A549 (cell line): ENCODE results near the gene NFIX. TPM values are rescaled to one million over a fixed set of nuclear protein-coding genes. Genes with fewer than 3 reads are reported as not detected.

Experiments
- ATAC-seq, 2 experiments: fragments of 200-7000 bp in 1 of 2; fragments of >200 bp in 1 of 2; cut with Nextera tagmentation in 1 of 2; cut with Tn5 transposase in 1 of 2; 3 replicates each; pipeline versions ENCODE4 v1.8.0 to v1.9.1; 2018 to 2020; ENCODE audit warnings: mild to moderate bottlenecking in 1 of 2, moderate library complexity in 1 of 2
- CTCF ChIA-PET: fragments of 300-600 bp; sonication (Branson Sonifier 250); formaldehyde crosslinking; extraction: SDS; loops from one replicate; lab custom pipeline; 2021; ENCODE audit warnings: antibody characterized with exemption, inconsistent platforms; lab: Yijun Ruan, JAX
- POLR2A ChIA-PET: fragments of 350-600 bp; formaldehyde crosslinking; extraction: SDS; loops from one replicate; lab custom pipeline; 2021; ENCODE audit warnings: antibody characterized with exemption, inconsistent platforms; lab: Yijun Ruan, JAX
- DNase-seq, 2 experiments: peaks; one replicate each; pipeline versions ENCODE4 v3.0.0 to v3.0.0-alpha.2; 2011 to 2016; ENCODE audit warnings: low read depth in 1 of 2, low spot score in 1 of 2
- FAIRE-seq: peaks from 2 replicates; lab custom pipeline; 2011; peaks lifted over from hg19 to GRCh38; lab: Jason Lieb, UNC
- H3K27ac ChIP-seq, 2 experiments: fragments of >200 bp; sonication (Bioruptor Twin); formaldehyde crosslinking; 3 replicates each; pipeline ENCODE4 v1.5.1; 2016 to 2017
- H3K4me1 ChIP-seq: fragments of >200 bp; sonication (Bioruptor Twin); formaldehyde crosslinking; 3 replicates; pipeline ENCODE4 v1.6.1; 2016
- H3K4me2 ChIP-seq: fragments of >200 bp; sonication (Bioruptor Twin); formaldehyde crosslinking; 3 replicates; pipeline ENCODE4 v1.6.1; 2016
- H3K4me3 ChIP-seq: fragments of >200 bp; sonication (Bioruptor Twin); formaldehyde crosslinking; 3 replicates; pipeline ENCODE4 v1.5.1; 2016
- H3K9me3 ChIP-seq: fragments of >200 bp; sonication (Bioruptor Twin); formaldehyde crosslinking; 3 replicates; pipeline ENCODE4 v1.6.1; 2016
- BHLHE40 ChIP-seq: IDR thresholded peaks from 2 replicates; pipeline ENCODE4 v1.6.1; 2012; ENCODE audit warnings: low read depth, low read length, inconsistent platforms
- CEBPB ChIP-seq, 2 experiments: fragments of >200 bp in 1 of 2; sonication (Bioruptor Twin) in 1 of 2; formaldehyde crosslinking in 1 of 2; IDR thresholded peaks; 2 replicates each; pipeline ENCODE4 v1.6.1; 2012 to 2016
- CHD4 ChIP-seq: fragments of 200-600 bp; sonication (generic); IDR thresholded peaks from 2 replicates; pipeline ENCODE4 v1.6.1; 2016; ENCODE audit warnings: antibody characterized with exemption, mild to moderate bottlenecking, borderline replicate concordance
- EHF ChIP-seq: fragments of 250-450 bp; sonication (Bioruptor Pico); IDR thresholded peaks from 2 replicates; pipeline ENCODE4 v1.5.0; 2020; ENCODE audit warnings: mild to moderate bottlenecking
- EP300 ChIP-seq, 2 experiments: fragments of >200 bp; sonication (Bioruptor Twin); formaldehyde crosslinking; IDR thresholded peaks; 2 replicates in 1 of 2; 3 replicates in 1 of 2; pipeline ENCODE4 v1.6.1; 2016 to 2017
- FOXS1 ChIP-seq: fragments of 250-450 bp; sonication (Bioruptor Pico); IDR thresholded peaks from 2 replicates; pipeline ENCODE4 v1.5.0; 2020; ENCODE audit warnings: mild to moderate bottlenecking, moderate library complexity
- GATA3 ChIP-seq: IDR thresholded peaks from 2 replicates; pipeline ENCODE4 v1.6.1; 2012; ENCODE audit warnings: borderline replicate concordance
- JUN ChIP-seq, 2 experiments: fragments of >200 bp; sonication (Bioruptor Twin); formaldehyde crosslinking; IDR thresholded peaks; 2 replicates in 1 of 2; 3 replicates in 1 of 2; pipeline ENCODE4 v1.6.1; 2016 to 2017
- MYC ChIP-seq: IDR thresholded peaks from 2 replicates; pipeline ENCODE4 v1.6.1; 2012; ENCODE audit warnings: mild to moderate bottlenecking, inconsistent platforms, low read length, improper control_type of control experiment, borderline replicate concordance
- NFE2L2 ChIP-seq: fragments of 150-350 bp; conservative IDR thresholded peaks from 2 replicates; pipeline ENCODE4 v1.6.1; 2014; ENCODE audit warnings: low read length
- RARB ChIP-seq: fragments of 250-450 bp; sonication (Bioruptor Pico); IDR thresholded peaks from 2 replicates; pipeline ENCODE4 v1.8.0; 2021; ENCODE audit warnings: mild to moderate bottlenecking, moderate library complexity
- RFX5 ChIP-seq: fragments of 450-650 bp; IDR thresholded peaks from 2 replicates; pipeline ENCODE4 v1.7.1; 2014; ENCODE audit warnings: antibody characterized with exemption, mild to moderate bottlenecking, moderate library complexity
- SMC3 ChIP-seq: fragments of >200 bp; sonication (Bioruptor Twin); formaldehyde crosslinking; IDR thresholded peaks from 3 replicates; pipeline ENCODE4 v1.6.1; 2018; ENCODE audit warnings: inconsistent platforms
- TFCP2L1 ChIP-seq: fragments of 250-450 bp; sonication (Bioruptor Pico); IDR thresholded peaks from 2 replicates; pipeline ENCODE4 v1.5.0; 2021; ENCODE audit warnings: mild to moderate bottlenecking
- ZC3H11A ChIP-seq: fragments of 450-650 bp; IDR thresholded peaks from 2 replicates; pipeline ENCODE4 v1.6.1; 2014; ENCODE audit warnings: antibody characterized with exemption, mild to moderate bottlenecking
- WGBS: methylation state at CpG from one replicate; pipeline ENCODE4 v1.1.6; 2017; ENCODE audit errors: missing lambda C conversion rate; 5-methylcytosine and 5-hydroxymethylcytosine counted together
- polyA plus RNA-seq, 4 experiments: library from polyadenylated mRNA; depleted of rRNA in 3 of 4; stranded (reverse); fragments of >200 nt; fragmentation: RNase III in 1 of 4; extraction: RNeasy Plus Mini Kit Qiagen cat#74134 plus additional on column Dnase treatment in 1 of 4; gene quantifications; 2 replicates in 3 of 4; 3 replicates in 1 of 4; pipeline ENCODE4 v1.2.3, GENCODE V29; 2011 to 2017
- TF ChIP-seq, protein P1 (sequence below): fragments of 250-450 bp; sonication (Bioruptor Pico); IDR thresholded peaks from 2 replicates; pipeline ENCODE4 v1.5.0; 2021; ENCODE audit warnings: mild to moderate bottlenecking, moderate library complexity, borderline replicate concordance
- TF ChIP-seq, protein P2 (sequence below): fragments of >200 bp; sonication (Bioruptor Twin); formaldehyde crosslinking; IDR thresholded peaks from 2 replicates; pipeline ENCODE4 v1.6.1; 2016
- TF ChIP-seq, protein P3 (sequence below): IDR thresholded peaks from 2 replicates; pipeline ENCODE4 v1.6.1; 2012

NFIX gene
- polyA plus RNA-seq, 2 of the 4 experiments (the other 2 are of a cell fraction) = 0.52 to 3.0 TPM

DNA sequence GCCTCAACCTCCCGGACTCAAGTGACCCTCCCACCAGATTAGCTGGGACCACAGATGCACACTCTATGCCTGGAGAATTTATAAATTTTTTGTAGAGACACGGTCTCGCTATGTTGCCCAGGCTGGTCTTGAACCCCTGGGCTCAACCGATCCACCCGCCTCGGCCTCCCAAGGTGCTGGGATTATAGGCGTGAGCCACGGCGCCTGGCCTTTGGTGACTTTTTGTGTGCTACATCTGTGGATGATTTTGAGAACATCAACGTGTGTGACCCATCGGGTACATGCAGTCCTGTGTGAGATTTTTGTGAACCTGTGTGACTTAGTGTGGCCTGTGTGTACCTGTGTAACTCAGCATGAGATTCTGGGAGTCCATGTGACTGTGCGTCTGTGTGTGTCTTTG, 8.5 kb upstream of the NFIX start:
- ChIA-PET CTCF (interaction anchor here (1.5 to 16.3 kb wide), 4 partner anchors 9 to 106 kb away, joined by 6 to 309 read pairs (median 67); no protein-coding TSS in a partner anchor), POLR2A (no interaction called here)
- Histone ChIP-seq H3K27ac (no peak overlapping the region), H3K9me3 (no peaks in the 10 kb centered on the region), H3K4me3 (no peak overlapping the region), H3K4me1 (0 out of 3 replicates have a peak, but pooled peaks cover 3% of the 10 kb centered on the region), H3K4me2 (no peak overlapping the region)
- TF ChIP-seq MYC = no peak
- 92% methylated on average over 12 of the region's 12 CpGs for WGBS
- no peak for DNase-seq
- no peak for ATAC-seq
- FAIRE-seq = no peak

DNA sequence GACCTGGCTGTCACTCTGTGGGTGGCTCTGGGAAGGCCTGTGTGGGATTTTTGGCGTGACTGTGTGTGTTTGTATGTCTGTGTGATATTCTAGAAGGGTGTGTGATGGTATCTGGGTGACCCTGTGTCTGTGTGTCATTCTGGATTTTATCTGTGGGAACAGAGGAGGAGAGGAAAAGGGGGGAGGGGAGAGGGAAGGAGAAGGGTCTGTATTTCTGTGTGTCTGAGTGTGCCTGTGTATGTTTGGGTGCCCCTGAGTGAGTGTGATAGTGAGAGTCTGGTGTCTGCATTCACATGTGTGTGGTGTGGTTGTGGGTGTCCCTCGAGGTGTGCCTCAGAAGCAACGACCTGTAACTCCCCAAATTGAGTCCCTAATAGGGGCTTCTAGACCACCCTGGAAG, 8.1 kb upstream of the NFIX start:
- no peak overlapping the region for H3K4me3 ChIP-seq
- no peak for FAIRE-seq
- no peaks in the 10 kb centered on the region for H3K9me3 ChIP-seq
- H3K4me1 ChIP-seq = 0 out of 3 replicates have a peak, but pooled peaks cover 3% of the 10 kb centered on the region
- no peak overlapping the region for H3K4me2 ChIP-seq
- DNase-seq = no peak
- ChIA-PET POLR2A (no interaction called here), CTCF (interaction anchor here (5.8 to 16.3 kb wide), 2 partner anchors 74 to 106 kb away, joined by 121 to 309 read pairs; no protein-coding TSS in a partner anchor)
- WGBS = 35% methylated on average over 3 of the region's 3 CpGs
- TF ChIP-seq ZC3H11A (no peak), TFCP2L1 (CRISPR knock-in tag) (no peak), CHD4 (no peak), CEBPB (IDR thresholded peaks at IDR 0.05) (no peak), BHLHE40 (no peak), EP300 (IDR thresholded peaks at IDR 0.05) (no peak), RFX5 (no peak), GATA3 (no peak)
- TF ChIP-seq, protein P1, sequence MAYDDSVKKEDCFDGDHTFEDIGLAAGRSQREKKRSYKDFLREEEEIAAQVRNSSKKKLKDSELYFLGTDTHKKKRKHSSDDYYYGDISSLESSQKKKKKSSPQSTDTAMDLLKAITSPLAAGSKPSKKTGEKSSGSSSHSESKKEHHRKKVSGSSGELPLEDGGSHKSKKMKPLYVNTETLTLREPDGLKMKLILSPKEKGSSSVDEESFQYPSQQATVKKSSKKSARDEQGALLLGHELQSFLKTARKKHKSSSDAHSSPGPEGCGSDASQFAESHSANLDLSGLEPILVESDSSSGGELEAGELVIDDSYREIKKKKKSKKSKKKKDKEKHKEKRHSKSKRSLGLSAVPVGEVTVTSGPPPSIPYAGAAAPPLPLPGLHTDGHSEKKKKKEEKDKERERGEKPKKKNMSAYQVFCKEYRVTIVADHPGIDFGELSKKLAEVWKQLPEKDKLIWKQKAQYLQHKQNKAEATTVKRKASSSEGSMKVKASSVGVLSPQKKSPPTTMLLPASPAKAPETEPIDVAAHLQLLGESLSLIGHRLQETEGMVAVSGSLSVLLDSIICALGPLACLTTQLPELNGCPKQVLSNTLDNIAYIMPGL (CRISPR knock-in tag) = no peak
- TF ChIP-seq, protein P2, sequence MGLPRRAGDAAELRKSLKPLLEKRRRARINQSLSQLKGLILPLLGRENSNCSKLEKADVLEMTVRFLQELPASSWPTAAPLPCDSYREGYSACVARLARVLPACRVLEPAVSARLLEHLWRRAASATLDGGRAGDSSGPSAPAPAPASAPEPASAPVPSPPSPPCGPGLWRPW = no peak
- ATAC-seq = no peak
- no peak overlapping the region for H3K27ac ChIP-seq

DNA sequence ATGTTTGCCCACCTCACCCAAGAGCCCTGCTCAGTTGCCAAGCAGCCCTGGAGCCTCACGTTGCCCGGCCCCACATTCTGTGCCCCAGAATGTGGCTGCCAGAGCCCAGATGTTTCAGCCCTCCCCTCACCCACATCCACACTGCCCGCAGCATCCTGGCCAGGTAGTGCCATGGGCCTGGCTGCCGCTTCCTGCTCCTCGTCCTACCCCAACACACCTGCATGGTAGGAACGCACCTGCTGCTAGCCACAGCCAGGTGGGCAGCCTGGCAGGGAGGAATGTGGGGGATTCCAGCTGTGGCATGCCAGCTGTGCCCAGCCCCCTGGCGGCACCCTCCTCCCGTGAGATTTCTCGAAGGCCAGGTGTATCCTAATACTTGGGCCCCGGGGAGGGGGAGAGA, 7.5 kb upstream of the NFIX start:
- Histone ChIP-seq H3K27ac (no peak overlapping the region), H3K4me1 (0 out of 3 replicates have a peak, but pooled peaks cover 3% of the 10 kb centered on the region), H3K4me3 (no peak overlapping the region), H3K9me3 (no peaks in the 10 kb centered on the region), H3K4me2 (no peak overlapping the region)
- FAIRE-seq (no peak), DNase-seq (no peak), ATAC-seq (no peak)
- ChIA-PET CTCF (no interaction called here), POLR2A (no interaction called here)
- no peak for TF ChIP-seq SMC3
- no peak for TF ChIP-seq FOXS1
- no peak for TF ChIP-seq RARB
- no peak for TF ChIP-seq NFE2L2
- TF ChIP-seq, protein P1 (CRISPR knock-in tag) = no peak
- no peak for TF ChIP-seq GATA3
- TF ChIP-seq EP300 (IDR thresholded peaks at IDR 0.05) = no peak
- no peak for TF ChIP-seq EHF
- no peak for TF ChIP-seq JUN (IDR thresholded peaks at IDR 0.05)
- TF ChIP-seq, protein P2 = no peak
- TF ChIP-seq, protein P3, sequence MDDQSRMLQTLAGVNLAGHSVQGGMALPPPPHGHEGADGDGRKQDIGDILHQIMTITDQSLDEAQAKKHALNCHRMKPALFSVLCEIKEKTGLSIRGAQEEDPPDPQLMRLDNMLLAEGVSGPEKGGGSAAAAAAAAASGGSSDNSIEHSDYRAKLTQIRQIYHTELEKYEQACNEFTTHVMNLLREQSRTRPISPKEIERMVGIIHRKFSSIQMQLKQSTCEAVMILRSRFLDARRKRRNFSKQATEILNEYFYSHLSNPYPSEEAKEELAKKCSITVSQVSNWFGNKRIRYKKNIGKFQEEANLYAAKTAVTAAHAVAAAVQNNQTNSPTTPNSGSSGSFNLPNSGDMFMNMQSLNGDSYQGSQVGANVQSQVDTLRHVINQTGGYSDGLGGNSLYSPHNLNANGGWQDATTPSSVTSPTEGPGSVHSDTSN = no peak
- WGBS = 58% methylated on average over 6 of the region's 10 CpGs
